ENCODE measurements around the gene SHC2. TPM values are rescaled to one million over a fixed set of nuclear protein-coding genes. Genes with fewer than 3 reads are reported as not detected.

SHC2 gene
- total and polyA plus RNA-seq, 2 donors from 2014 or later = 10.7 to 24.4 TPM

DNA sequence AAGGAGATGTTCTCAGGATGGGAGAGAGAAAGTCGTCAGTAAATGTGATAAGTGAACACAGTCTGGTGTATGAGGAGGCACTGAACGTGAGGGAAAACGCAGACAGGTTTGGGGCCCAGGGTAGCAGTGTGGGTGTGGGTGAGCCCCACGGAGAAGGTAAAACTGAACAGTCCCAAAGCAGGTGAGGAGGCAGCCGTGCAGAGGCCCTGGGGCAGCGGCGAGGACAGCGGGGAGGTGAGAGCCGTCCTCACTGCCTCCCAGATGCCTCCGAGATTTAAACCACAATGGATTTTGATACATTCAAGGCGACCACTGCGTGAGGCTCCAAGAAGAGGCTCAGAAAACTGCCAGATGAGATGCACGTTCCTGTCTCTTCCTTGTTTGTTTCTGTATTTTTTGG, 14.5 kb upstream of the SHC2 start:
- Histone ChIP-seq H3K9ac (ENCODE audit: low read length in 3 of 3) (no peak overlapping the region), H3K9me3 (ENCODE audit: control insufficient read depth in 2 of 3, insufficient read depth in 1 of 3, low read length in 3 of 3) (no peaks in the 10 kb centered on the region), H3K27me3 (ENCODE audit: control insufficient read depth, insufficient read depth, low read length) (no peaks in the 10 kb centered on the region), H3K4me1 (ENCODE audit: control insufficient read depth in 2 of 3, insufficient read depth in 2 of 3, low read depth in 1 of 3, low read length in 3 of 3) (peaks cover 0 to 3% (median 0%) of the 10 kb centered on the region in 3 donors), H3K4me3 (ENCODE audit: low read length in 3 of 3) (no peak overlapping the region), H3K36me3 (ENCODE audit: control insufficient read depth in 2 of 3, insufficient read depth in 3 of 3, low read length in 3 of 3) (no peaks in the 10 kb centered on the region), H3K27ac (ENCODE audit: low read depth in 2 of 2, low read length in 2 of 2) (no peak overlapping the region)
- intact Hi-C loops (cut with DNase I) = no loop called here
- TF ChIP-seq, protein P1, sequence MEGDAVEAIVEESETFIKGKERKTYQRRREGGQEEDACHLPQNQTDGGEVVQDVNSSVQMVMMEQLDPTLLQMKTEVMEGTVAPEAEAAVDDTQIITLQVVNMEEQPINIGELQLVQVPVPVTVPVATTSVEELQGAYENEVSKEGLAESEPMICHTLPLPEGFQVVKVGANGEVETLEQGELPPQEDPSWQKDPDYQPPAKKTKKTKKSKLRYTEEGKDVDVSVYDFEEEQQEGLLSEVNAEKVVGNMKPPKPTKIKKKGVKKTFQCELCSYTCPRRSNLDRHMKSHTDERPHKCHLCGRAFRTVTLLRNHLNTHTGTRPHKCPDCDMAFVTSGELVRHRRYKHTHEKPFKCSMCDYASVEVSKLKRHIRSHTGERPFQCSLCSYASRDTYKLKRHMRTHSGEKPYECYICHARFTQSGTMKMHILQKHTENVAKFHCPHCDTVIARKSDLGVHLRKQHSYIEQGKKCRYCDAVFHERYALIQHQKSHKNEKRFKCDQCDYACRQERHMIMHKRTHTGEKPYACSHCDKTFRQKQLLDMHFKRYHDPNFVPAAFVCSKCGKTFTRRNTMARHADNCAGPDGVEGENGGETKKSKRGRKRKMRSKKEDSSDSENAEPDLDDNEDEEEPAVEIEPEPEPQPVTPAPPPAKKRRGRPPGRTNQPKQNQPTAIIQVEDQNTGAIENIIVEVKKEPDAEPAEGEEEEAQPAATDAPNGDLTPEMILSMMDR (IDR thresholded peaks at IDR 0.05; ENCODE audit: borderline replicate concordance, extremely low read depth, insufficient read depth) = no peak
- no peak for FAIRE-seq
- no peak for DNase-seq

DNA sequence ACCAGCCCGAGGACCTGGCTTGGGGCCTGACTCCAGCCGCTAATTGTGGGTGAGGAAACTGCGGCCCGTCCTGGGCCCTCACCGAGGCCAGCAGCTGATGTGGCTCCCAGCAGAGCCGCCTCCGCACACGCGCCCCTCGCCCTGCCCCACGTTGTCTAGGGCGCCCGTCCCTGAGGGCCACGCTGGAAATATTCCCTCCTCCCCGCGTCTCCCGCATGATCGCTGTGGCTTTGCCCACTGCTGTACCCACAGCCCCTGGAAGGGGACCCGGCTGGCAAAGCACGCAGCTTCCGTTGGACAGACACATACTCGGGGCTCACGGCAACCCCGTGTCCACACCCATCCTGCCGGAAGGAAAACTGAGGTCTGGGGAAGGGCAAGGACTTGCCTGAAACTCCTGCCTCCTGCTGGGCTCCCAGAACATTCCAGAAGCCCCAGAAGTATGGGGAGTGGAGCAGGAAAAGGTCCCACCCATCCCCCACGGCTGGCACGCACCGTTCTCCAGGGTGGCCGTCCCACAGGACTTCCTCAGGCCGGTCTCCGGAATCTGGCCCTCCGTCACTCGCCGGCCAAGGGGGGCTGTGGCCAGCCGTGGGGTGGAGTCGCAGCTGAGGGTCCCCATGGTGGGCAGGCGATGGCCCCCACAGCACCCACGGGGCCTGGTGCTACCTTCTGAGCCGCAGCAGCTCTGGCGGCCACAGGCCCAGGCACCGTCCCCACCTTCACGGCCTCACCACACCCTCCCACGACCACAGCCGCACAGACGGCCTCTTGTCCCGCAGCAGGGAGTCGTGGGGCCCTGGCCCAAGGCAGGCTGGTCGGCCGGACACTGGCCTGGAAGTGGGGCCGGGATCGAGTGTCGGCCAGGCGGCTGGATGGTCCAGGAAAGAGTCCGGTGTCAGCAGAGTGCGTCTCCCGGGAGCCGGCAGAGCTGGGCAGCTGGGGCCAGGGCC, 13.6 kb upstream of the SHC2 start:
- H3K27me3 ChIP-seq (ENCODE audit: control insufficient read depth, insufficient read depth, low read length) = no peaks in the 10 kb centered on the region
- intact Hi-C loops (cut with DNase I) = no loop called here
- FAIRE-seq = no peak

GRCh38 chr19:472005-472858, 11.4 kb upstream of the SHC2 start:
- no peaks in the 10 kb centered on the region for H3K27me3 ChIP-seq (ENCODE audit: control insufficient read depth, insufficient read depth, low read length)
- TF ChIP-seq, protein P1 (IDR thresholded peaks at IDR 0.05; ENCODE audit: borderline replicate concordance, extremely low read depth, insufficient read depth) = no peak
- intact Hi-C loops (cut with DNase I) = no loop called here
- no peaks in the 10 kb centered on the region for H3K36me3 ChIP-seq (ENCODE audit: control insufficient read depth in 2 of 3, insufficient read depth in 3 of 3, low read length in 3 of 3)
- DNase-seq (no peak), FAIRE-seq (no peak)
- no peak overlapping the region for H3K4me3 ChIP-seq (ENCODE audit: low read length in 3 of 3)
- no peak overlapping the region for H3K9ac ChIP-seq (ENCODE audit: low read length in 3 of 3)
- H3K4me1 ChIP-seq (ENCODE audit: control insufficient read depth in 2 of 3, insufficient read depth in 2 of 3, low read depth in 1 of 3, low read length in 3 of 3) = no peaks in the 10 kb centered on the region
- no peak overlapping the region for H3K27ac ChIP-seq (ENCODE audit: low read depth in 2 of 2, low read length in 2 of 2)
- no peaks in the 10 kb centered on the region for H3K9me3 ChIP-seq (ENCODE audit: control insufficient read depth in 2 of 3, insufficient read depth in 1 of 3, low read length in 3 of 3)

More for the DNA sequence above, 13.6 kb upstream of the SHC2 start:
- no peak overlapping the region for H3K4me3 ChIP-seq (ENCODE audit: low read length in 3 of 3)
- H3K27ac ChIP-seq (ENCODE audit: low read depth in 2 of 2, low read length in 2 of 2) = peak overlapping the region in 1 of 2 donors; percentile 69
- H3K36me3 ChIP-seq (ENCODE audit: control insufficient read depth in 2 of 3, insufficient read depth in 3 of 3, low read length in 3 of 3) = no peaks in the 10 kb centered on the region
- H3K9me3 ChIP-seq (ENCODE audit: control insufficient read depth in 2 of 3, insufficient read depth in 1 of 3, low read length in 3 of 3) = no peaks in the 10 kb centered on the region
- no peaks in the 10 kb centered on the region for H3K4me1 ChIP-seq (ENCODE audit: control insufficient read depth in 2 of 3, insufficient read depth in 2 of 3, low read depth in 1 of 3, low read length in 3 of 3)
- TF ChIP-seq, protein P1 (IDR thresholded peaks at IDR 0.05; ENCODE audit: borderline replicate concordance, extremely low read depth, insufficient read depth) = no peak
- no peak overlapping the region for H3K9ac ChIP-seq (ENCODE audit: low read length in 3 of 3)
- no peak for DNase-seq

Data from kidney (tissue), 14 donors.